DOHH2 (cell line): ENCODE results near the gene COPS7A.
A peak's percentile ranks its signal among the peaks of the same experiment; 100 is the strongest.

Experiments used
- H3F3A ChIP-seq: fragments of 200-600 bp; sonication (generic), shearing (Covaris generic); 2 replicates; pipeline ENCODE4 v1.6.0; 2016; ENCODE audit warnings: antibody characterized with exemption, mild to moderate bottlenecking; ENCODE audit not compliant: control insufficient read depth, insufficient read depth
- H3K27ac ChIP-seq: fragments of 200-600 bp; sonication (generic); 2 replicates; pipeline ENCODE4 v1.5.1; 2014; ENCODE audit warnings: low read depth, mild to moderate bottlenecking, low read length, moderate library complexity
- H3K27me3 ChIP-seq: fragments of 200-600 bp; sonication (generic); 2 replicates; pipeline ENCODE4 v1.6.1; 2014; ENCODE audit warnings: mild to moderate bottlenecking, low read length, mixed read lengths; ENCODE audit not compliant: control insufficient read depth
- H3K36me3 ChIP-seq: fragments of 200-600 bp; sonication (generic); 2 replicates; pipeline ENCODE4 v1.6.1; 2014; ENCODE audit warnings: mild to moderate bottlenecking, low read length, moderate library complexity, mixed read lengths; ENCODE audit not compliant: control insufficient read depth
- H3K4me1 ChIP-seq: fragments of 200-600 bp; sonication (generic); 2 replicates; pipeline ENCODE4 v1.6.1; 2014; ENCODE audit warnings: mild to moderate bottlenecking, low read length, mixed read lengths; ENCODE audit not compliant: control insufficient read depth
- H3K4me2 ChIP-seq: fragments of 200-600 bp; sonication (generic); 2 replicates; pipeline ENCODE4 v1.6.0; 2014; ENCODE audit warnings: mild to moderate bottlenecking, low read length, moderate library complexity
- H3K4me3 ChIP-seq: fragments of 200-600 bp; sonication (generic); 2 replicates; pipeline ENCODE4 v1.5.1; 2014; ENCODE audit warnings: mild to moderate bottlenecking, low read length, mixed read lengths
- H3K79me2 ChIP-seq: fragments of 200-600 bp; sonication (generic); 2 replicates; pipeline ENCODE4 v1.6.1; 2014; ENCODE audit warnings: mild to moderate bottlenecking, low read length, mixed read lengths; ENCODE audit not compliant: control insufficient read depth
- H3K9me2 ChIP-seq: fragments of 200-600 bp; sonication (generic); replicated peaks from 2 replicates; pipeline ENCODE4 v1.6.1; 2014; ENCODE audit warnings: mild to moderate bottlenecking, low read length, mixed read lengths; ENCODE audit not compliant: control insufficient read depth
- H3K9me3 ChIP-seq: fragments of 200-600 bp; sonication (generic); 2 replicates; pipeline ENCODE4 v1.6.1; 2014; ENCODE audit warnings: antibody characterized with exemption, low read length, mixed read lengths; ENCODE audit not compliant: control insufficient read depth, insufficient read depth
- H4K20me1 ChIP-seq: fragments of 200-600 bp; sonication (generic); 2 replicates; pipeline ENCODE4 v1.6.0; 2014; ENCODE audit warnings: low read depth, mild to moderate bottlenecking, antibody characterized with exemption, low read length, moderate library complexity; ENCODE audit not compliant: control insufficient read depth, insufficient read depth
- CTCF ChIP-seq: fragments of 200-600 bp; sonication (generic); IDR thresholded peaks from one replicate; pipeline ENCODE4 v1.5.1; 2014; ENCODE audit warnings: antibody characterized with exemption, mild to moderate bottlenecking, low read depth, low read length; ENCODE audit not compliant: poor library complexity, severe bottlenecking
- EZH2phosphoT487 ChIP-seq: fragments of 200-600 bp; sonication (generic); IDR thresholded peaks from 2 replicates; pipeline ENCODE4 v1.6.1; 2017; ENCODE audit warnings: borderline replicate concordance, mild to moderate bottlenecking, antibody characterized with exemption, low read length, moderate library complexity, mixed read lengths

The COPS7A gene

GRCh38 chr12:6685814-6686213 lies 38.0 kb upstream of the COPS7A start:
- Histone ChIP-seq H3K9me3 (no peaks in the 10 kb centered on the region), H3K36me3 (peaks cover 65% of the 10 kb centered on the region), H3K4me1 (peaks cover 53% of the 10 kb centered on the region), H3F3A (peaks cover 11% of the 10 kb centered on the region), H4K20me1 (peaks cover 7% of the 10 kb centered on the region), H3K9me2 (no peaks in the 10 kb centered on the region), H3K4me2 (peak overlapping the region; percentile 74), H3K27me3 (no peaks in the 10 kb centered on the region), H3K79me2 (peaks cover 96% of the 10 kb centered on the region), H3K27ac (no peak overlapping the region), H3K4me3 (no peak overlapping the region)
- TF ChIP-seq CTCF: no peak
- TF ChIP-seq EZH2phosphoT487: no peak

DNA sequence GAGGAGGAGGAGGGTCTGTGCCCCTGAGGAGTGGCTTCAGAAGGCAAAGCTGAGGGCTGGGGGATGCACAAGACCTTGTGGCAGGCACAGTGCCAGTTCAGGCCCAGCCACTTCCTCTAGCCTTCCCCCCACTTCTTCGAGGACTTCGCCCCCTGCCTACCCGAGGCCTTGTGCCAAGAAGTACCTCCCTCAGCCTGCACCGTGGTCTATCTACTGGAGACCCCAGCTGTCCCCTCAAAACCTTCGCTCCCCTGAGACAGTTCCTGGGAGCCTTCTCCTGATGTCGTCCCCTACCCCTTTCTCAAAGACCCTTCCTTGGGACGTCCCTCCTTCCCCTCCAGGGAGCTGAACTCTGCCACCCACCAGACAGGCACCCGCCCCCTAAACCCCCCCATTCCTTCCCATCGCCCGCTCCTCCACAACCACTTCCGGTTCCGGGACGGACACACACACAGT lies 35.3 kb upstream of the COPS7A start:
- peaks cover 62% of the 10 kb centered on the region for H3K4me1 ChIP-seq
- peak overlapping the region; percentile 84 for H3K27ac ChIP-seq
- peaks cover 57% of the 10 kb centered on the region for H3K36me3 ChIP-seq
- H3K4me3 ChIP-seq: peak overlapping the region; percentile 87
- H3K4me2 ChIP-seq: peak overlapping the region; percentile 74
- H3K9me3 ChIP-seq: no peaks in the 10 kb centered on the region
- TF ChIP-seq EZH2phosphoT487: no peak
- TF ChIP-seq CTCF: no peak
- no peaks in the 10 kb centered on the region for H3K9me2 ChIP-seq
- peaks cover 7% of the 10 kb centered on the region for H4K20me1 ChIP-seq
- no peaks in the 10 kb centered on the region for H3K27me3 ChIP-seq
- H3F3A ChIP-seq: peaks cover 11% of the 10 kb centered on the region
- peaks cover 80% of the 10 kb centered on the region for H3K79me2 ChIP-seq

DNA sequence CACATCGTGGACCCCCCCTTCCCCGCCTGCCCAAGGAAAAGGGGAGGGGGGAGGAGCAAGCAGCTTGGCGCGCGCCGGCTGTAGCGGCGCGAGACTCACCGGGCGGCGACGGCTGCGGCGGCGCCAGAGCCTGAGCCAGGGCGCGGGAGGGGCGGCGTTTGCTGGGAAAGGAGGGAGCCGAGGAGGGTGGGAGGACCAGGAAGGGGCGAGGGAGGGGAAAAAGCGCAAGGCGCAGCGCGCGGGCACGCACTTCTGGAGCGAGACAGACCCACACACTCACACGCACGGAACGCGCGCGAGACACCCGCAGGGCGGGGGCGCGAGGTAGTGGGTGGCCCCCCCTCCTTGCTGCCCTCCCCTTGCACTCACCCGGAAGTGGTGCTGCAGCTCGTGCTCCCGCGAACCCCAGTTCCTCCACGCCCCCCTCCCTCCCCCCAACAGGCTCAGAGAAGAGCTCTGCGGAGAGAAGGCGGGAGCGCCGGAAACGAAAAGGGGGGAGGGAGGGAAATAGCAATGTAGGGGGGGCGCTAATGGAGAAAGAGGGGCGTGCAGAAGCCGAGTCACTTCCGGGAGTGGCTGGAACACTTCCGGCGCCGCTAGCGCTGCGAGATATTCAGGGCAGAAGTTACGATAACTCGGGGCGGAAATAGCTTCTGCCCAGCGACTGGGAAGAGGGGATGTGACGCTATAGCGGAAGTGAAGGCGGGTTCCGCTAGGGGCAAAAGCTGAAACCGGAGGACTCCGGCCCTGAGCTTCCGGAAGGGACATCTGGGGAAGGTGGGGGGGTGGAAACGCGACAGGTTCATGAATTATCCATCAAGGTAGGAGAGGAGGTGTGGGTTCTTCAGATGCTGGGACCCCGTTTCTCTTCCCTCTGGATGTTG lies 34.6 kb upstream of the COPS7A start, which contains the start of gene ZNF384:
Gene ZNF384, minus strand, starts transcription at position 377 of the 884 bp plus-strand sequence. CDS start 9,855 bp downstream, outside the sequence.
- Histone ChIP-seq H3F3A (peaks cover 11% of the 10 kb centered on the region), H3K27ac (peak within 1 kb of the TSS; percentile 84), H4K20me1 (peaks cover 2% of the 10 kb centered on the region), H3K4me2 (peak within 1 kb of the TSS; percentile 81), H3K36me3 (peaks cover 52% of the 10 kb centered on the region), H3K9me3 (no peaks in the 10 kb centered on the region), H3K9me2 (no peaks in the 10 kb centered on the region), H3K4me1 (peaks cover 58% of the 10 kb centered on the region), H3K27me3 (no peaks in the 10 kb centered on the region), H3K79me2 (peaks cover 73% of the 10 kb centered on the region), H3K4me3 (peak within 1 kb of the TSS; percentile 87)
- TF ChIP-seq CTCF: no peak
- no peak for TF ChIP-seq EZH2phosphoT487
